ENCODE results near the gene TRPM3. TPM values are rescaled to one million over a fixed set of nuclear protein-coding genes. Genes with fewer than 3 reads are reported as not detected.

The TRPM3 gene
- polyA plus RNA-seq, 3 donors = not detected

DNA sequence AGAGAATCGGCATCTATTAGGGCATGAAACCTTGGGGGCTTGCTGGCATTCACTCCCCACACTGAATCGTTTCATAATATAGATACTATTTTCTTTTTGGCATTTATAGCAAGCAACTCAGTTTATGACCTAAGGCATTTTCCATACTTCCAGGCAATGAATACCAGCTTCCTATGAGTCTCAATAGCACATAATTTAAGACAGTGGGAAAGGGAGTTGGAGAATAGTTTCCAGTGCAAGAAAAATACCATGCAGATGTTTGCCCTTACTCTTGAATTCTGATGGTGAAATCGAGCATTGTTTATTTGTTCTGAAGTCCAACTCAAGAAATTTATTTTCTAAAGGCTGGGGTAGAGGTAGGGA is 531.1 kb downstream of the TRPM3 start:
- H3K27ac ChIP-seq (ENCODE audit: low read depth in 1 of 2, low read length in 2 of 2) = no peak overlapping the region
- no peaks in the 10 kb centered on the region for H3K9me3 ChIP-seq (replicated peaks in 1 of 2; ENCODE audit: control insufficient read depth in 1 of 2, insufficient read depth in 1 of 2, low read length in 2 of 2)
- 83% methylated on average over 2 of the region's 3 CpGs for WGBS (ENCODE audit: insufficient coverage)
- Mint-ChIP-seq H3K4me1 (no peaks in the 10 kb centered on the region), H3K4me3 (no peak overlapping the region), H3K27ac (no peak overlapping the region), H3K27me3 (ENCODE audit: low read depth in 3 of 3) (no peaks in the 10 kb centered on the region), H3K9me3 (no peaks in the 10 kb centered on the region), H3K36me3 (no peaks in the 10 kb centered on the region)
- no peaks in the 10 kb centered on the region for H3K27me3 ChIP-seq (ENCODE audit: control insufficient read depth in 2 of 2, insufficient read depth in 2 of 2, low read length in 2 of 2)
- H3K4me3 ChIP-seq (replicated peaks in 1 of 3; ENCODE audit: low read depth in 2 of 3, low read length in 3 of 3) = no peak overlapping the region
- no peaks in the 10 kb centered on the region for H3K79me2 ChIP-seq (ENCODE audit: insufficient read depth, low read length)
- H3K9ac ChIP-seq (ENCODE audit: insufficient read depth, low read length, poor library complexity, severe bottlenecking) = no peak overlapping the region
- H3K4me2 ChIP-seq (replicated peaks; ENCODE audit: extremely low read depth, low read length, poor library complexity, severe bottlenecking) = no peak overlapping the region
- H4K20me1 ChIP-seq (ENCODE audit: insufficient read depth, low read length) = no peaks in the 10 kb centered on the region
- H2AFZ ChIP-seq (ENCODE audit: insufficient read depth, low read depth, low read length, poor library complexity, severe bottlenecking) = no peak overlapping the region
- H3K4me1 ChIP-seq (ENCODE audit: control insufficient read depth in 1 of 2, insufficient read depth in 2 of 2, low read length in 2 of 2) = no peaks in the 10 kb centered on the region
- DNase-seq = no peak
- no peaks in the 10 kb centered on the region for H3K36me3 ChIP-seq (replicated peaks in 1 of 2; ENCODE audit: control insufficient read depth in 1 of 2, insufficient read depth in 2 of 2, low read length in 2 of 2)
- TF ChIP-seq CTCF (IDR thresholded peaks at IDR 0.05) = no peak
- intact Hi-C loops (cut with micrococcal nuclease) = no loop called here

DNA sequence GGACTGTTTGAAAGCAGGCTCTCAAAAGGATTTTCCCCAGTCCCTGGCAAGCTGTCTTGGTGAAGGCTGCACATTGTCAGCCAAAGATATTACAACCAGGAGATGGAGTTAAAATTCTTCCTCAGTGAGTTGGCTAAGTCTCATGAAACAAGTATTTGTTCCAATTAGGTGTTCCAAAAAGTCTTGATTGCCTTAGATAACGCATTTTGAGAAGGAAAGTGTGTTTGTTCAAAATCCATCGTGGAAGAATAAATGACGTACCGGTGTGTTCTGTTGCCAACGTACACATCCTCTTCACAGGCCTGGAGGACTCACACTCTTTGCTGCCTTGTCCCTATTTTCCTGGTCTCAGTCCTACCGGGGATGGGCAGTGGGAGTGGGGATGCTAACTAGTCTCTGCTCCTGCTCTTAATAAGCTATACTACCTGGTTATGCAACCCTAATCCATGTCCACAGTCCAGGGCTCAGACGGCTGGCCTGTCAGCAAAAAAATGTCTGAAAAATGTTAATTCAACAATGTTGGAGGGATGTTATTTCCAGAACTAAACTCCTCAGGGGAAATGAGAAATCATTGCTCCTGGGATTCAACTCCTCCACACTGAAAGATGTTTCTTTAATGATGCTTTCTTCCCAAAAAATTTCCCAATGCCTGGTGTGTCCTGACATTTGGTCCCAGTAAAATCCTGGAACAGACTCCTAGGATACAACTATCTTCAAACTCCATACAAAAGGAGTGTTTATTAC is 531.7 kb downstream of the TRPM3 start:
- intact Hi-C loops (cut with micrococcal nuclease) = loop anchor here in 1 of 2 donors (10.0 kb wide), 1 partner anchor 55 kb away; no protein-coding TSS in a partner anchor

More for the DNA sequence above, 531.7 kb downstream of the TRPM3 start:
- no peaks in the 10 kb centered on the region for H3K4me1 Mint-ChIP-seq
- no peak overlapping the region for H3K27ac Mint-ChIP-seq
- Histone ChIP-seq H3K79me2 (ENCODE audit: insufficient read depth, low read length) (no peaks in the 10 kb centered on the region), H2AFZ (ENCODE audit: insufficient read depth, low read depth, low read length, poor library complexity, severe bottlenecking) (no peak overlapping the region), H3K36me3 (replicated peaks in 1 of 2; ENCODE audit: control insufficient read depth in 1 of 2, insufficient read depth in 2 of 2, low read length in 2 of 2) (no peaks in the 10 kb centered on the region), H3K4me3 (replicated peaks in 1 of 3; ENCODE audit: low read depth in 2 of 3, low read length in 3 of 3) (no peak overlapping the region), H3K27ac (ENCODE audit: low read depth in 1 of 2, low read length in 2 of 2) (no peak overlapping the region), H3K9ac (ENCODE audit: insufficient read depth, low read length, poor library complexity, severe bottlenecking) (no peak overlapping the region), H3K27me3 (ENCODE audit: control insufficient read depth in 2 of 2, insufficient read depth in 2 of 2, low read length in 2 of 2) (no peaks in the 10 kb centered on the region), H3K4me2 (replicated peaks; ENCODE audit: extremely low read depth, low read length, poor library complexity, severe bottlenecking) (no peak overlapping the region), H4K20me1 (ENCODE audit: insufficient read depth, low read length) (no peaks in the 10 kb centered on the region), H3K9me3 (replicated peaks in 1 of 2; ENCODE audit: control insufficient read depth in 1 of 2, insufficient read depth in 1 of 2, low read length in 2 of 2) (no peaks in the 10 kb centered on the region), H3K4me1 (ENCODE audit: control insufficient read depth in 1 of 2, insufficient read depth in 2 of 2, low read length in 2 of 2) (no peaks in the 10 kb centered on the region)
- no peaks in the 10 kb centered on the region for H3K36me3 Mint-ChIP-seq
- no peak for TF ChIP-seq CTCF (IDR thresholded peaks at IDR 0.05)
- H3K9me3 Mint-ChIP-seq = no peaks in the 10 kb centered on the region
- no peak for DNase-seq
- H3K4me3 Mint-ChIP-seq = no peak overlapping the region
- WGBS (ENCODE audit: insufficient coverage) = 96% methylated on average over 5 of the region's 7 CpGs
- H3K27me3 Mint-ChIP-seq (ENCODE audit: low read depth in 3 of 3) = no peaks in the 10 kb centered on the region

Data from CD14-positive monocyte (primary cell).